Endothelial cell of umbilical vein (primary cell): ENCODE results near the gene BUB3. TPM values are rescaled to one million over a fixed set of nuclear protein-coding genes. Genes with fewer than 3 reads are reported as not detected.
"Not testable (repeated sequence)": the region's sequence is repeated elsewhere in the genome, so short reads cannot be mapped to it uniquely, and the experiment has no call there.

Source experiments
- BruUV-seq: library from RNA; stranded (reverse); fragments of 400-500 nt; replicated peaks from 2 replicates; lab custom pipeline; 2021; lab: Mats Ljungman, UMichigan
- CTCF ChIA-PET: fragments of 300-600, 350-600 bp; sonication (Branson Sonifier 250); formaldehyde crosslinking; loops from one replicate; lab custom pipeline; 2021; ENCODE audit warnings: antibody characterized with exemption, inconsistent platforms; lab: Charles Lee
- POLR2A ChIA-PET: fragments of 300-600, 350-600 bp; sonication (Branson Sonifier 250); formaldehyde crosslinking; loops from one replicate; lab custom pipeline; 2021; ENCODE audit warnings: antibody characterized with exemption, inconsistent platforms; lab: Charles Lee
- DNase-seq: peaks from one replicate; pipeline ENCODE4 v3.0.0-alpha.2; 2011; ENCODE audit warnings: low read depth, low spot score
- FAIRE-seq: peaks from 2 replicates; lab custom pipeline; 2011; peaks lifted over from hg19 to GRCh38; lab: Jason Lieb, UNC
- H2AFZ ChIP-seq: 2 replicates; pipeline ENCODE4 v1.6.0; 2012; ENCODE audit warnings: low read depth, low read length, control low read depth, inconsistent platforms
- H3K27ac ChIP-seq: 2 replicates; pipeline ENCODE4 v1.5.1; 2011; ENCODE audit warnings: low read depth, mild to moderate bottlenecking, control low read depth, low read length, moderate library complexity; ENCODE audit not compliant: insufficient read depth
- H3K27me3 ChIP-seq, 2 experiments: 2 replicates each; pipeline versions ENCODE4 v1.6.0 to v1.6.1; 2011; ENCODE audit warnings: low read length in 2 of 2, mixed read lengths in 1 of 2; ENCODE audit not compliant: control insufficient read depth in 2 of 2, insufficient read depth in 2 of 2
- H3K36me3 ChIP-seq, 2 experiments: 2 replicates in 1 of 2; 3 replicates in 1 of 2; pipeline ENCODE4 v1.5.1; 2011; ENCODE audit warnings: low read length in 2 of 2, mild to moderate bottlenecking in 1 of 2, moderate library complexity in 1 of 2; ENCODE audit not compliant: control insufficient read depth in 2 of 2, insufficient read depth in 2 of 2; ENCODE audit errors: extremely low read depth in 1 of 2
- H3K4me1 ChIP-seq: 3 replicates; pipeline ENCODE4 v1.5.1; 2011; ENCODE audit warnings: mild to moderate bottlenecking, low read length; ENCODE audit not compliant: control insufficient read depth, insufficient read depth; ENCODE audit errors: extremely low read depth
- H3K4me2 ChIP-seq: 2 replicates; pipeline ENCODE4 v1.6.1; 2011; ENCODE audit warnings: low read length, control low read depth, mixed read lengths; ENCODE audit not compliant: insufficient read depth
- H3K4me3 ChIP-seq, 3 experiments: fragments of 200-600 bp in 1 of 3; sonication (generic), shearing (Covaris generic) in 1 of 3; replicated peaks in 1 of 3; 2 replicates each; pipeline ENCODE4 v1.5.1; 2011 to 2016; ENCODE audit warnings: control low read depth in 3 of 3, low read length in 3 of 3, mild to moderate bottlenecking in 2 of 3, inconsistent platforms in 1 of 3, low read depth in 1 of 3, moderate library complexity in 1 of 3; ENCODE audit not compliant: insufficient read depth in 1 of 3
- H3K79me2 ChIP-seq: 2 replicates; pipeline ENCODE4 v1.6.0; 2012; ENCODE audit warnings: low read length, inconsistent platforms; ENCODE audit not compliant: control insufficient read depth, insufficient read depth
- H3K9ac ChIP-seq: replicated peaks from 2 replicates; pipeline ENCODE3; 2011; ENCODE audit warnings: low read length, control low read depth; ENCODE audit not compliant: insufficient read depth; ENCODE audit errors: extremely low read depth
- H3K9me1 ChIP-seq: replicated peaks from 3 replicates; pipeline ENCODE4 v1.6.0; 2011; ENCODE audit warnings: mild to moderate bottlenecking, low read length; ENCODE audit not compliant: control insufficient read depth, insufficient read depth; ENCODE audit errors: extremely low read depth
- H3K9me3 ChIP-seq: replicated peaks from 2 replicates; pipeline ENCODE4 v1.5.1; 2012; ENCODE audit warnings: low read length, inconsistent platforms; ENCODE audit not compliant: control insufficient read depth, insufficient read depth
- H4K20me1 ChIP-seq: replicated peaks from 2 replicates; pipeline ENCODE3; 2011; ENCODE audit warnings: mild to moderate bottlenecking, low read length; ENCODE audit not compliant: control insufficient read depth, insufficient read depth; ENCODE audit errors: extremely low read depth
- EZH2 ChIP-seq: IDR thresholded peaks from 2 replicates; pipeline ENCODE4 v1.6.1; 2012; ENCODE audit warnings: borderline replicate concordance, low read depth, mild to moderate bottlenecking, moderate library complexity, low read length, inconsistent platforms; ENCODE audit not compliant: severe bottlenecking
- FOS ChIP-seq: IDR thresholded peaks from 2 replicates; pipeline ENCODE4 v1.6.1; 2011; ENCODE audit warnings: mild to moderate bottlenecking, low read length, moderate library complexity, borderline replicate concordance; ENCODE audit not compliant: insufficient read depth
- GATA2 ChIP-seq: IDR thresholded peaks from 2 replicates; pipeline ENCODE4 v1.7.0; 2011; ENCODE audit warnings: low read depth, mild to moderate bottlenecking, moderate library complexity, mixed read lengths, low read length; ENCODE audit not compliant: insufficient read length, insufficient read depth
- MYC ChIP-seq: IDR thresholded peaks from one replicate; pipeline ENCODE4 v1.6.1; 2011; ENCODE audit warnings: mild to moderate bottlenecking, low read depth, low read length
- POLR2A ChIP-seq: IDR thresholded peaks from 2 replicates; pipeline ENCODE4 v1.6.1; 2012; ENCODE audit warnings: low read depth, mild to moderate bottlenecking, control low read depth, low read length
- POLR2AphosphoS5 ChIP-seq: IDR thresholded peaks from 2 replicates; pipeline ENCODE4 v1.6.1; 2012; ENCODE audit warnings: low read depth, mild to moderate bottlenecking, control low read depth, low read length, moderate library complexity; ENCODE audit not compliant: insufficient read depth
- dilution Hi-C: fragments of 300-500 bp; cut with MboI; formaldehyde crosslinking; loops from one replicate; pipeline ENCODE4 v1.15.0; 2019; ENCODE audit warnings: low sequenced_read_pairs; ENCODE audit not compliant: extremely low pct_ligation_motif_present
- intact Hi-C: fragments of 100-400 bp; cut with micrococcal nuclease; formaldehyde crosslinking; loops from one replicate; pipeline ENCODE4 v1.10.0; 2022
- polyA plus RNA-seq, 4 experiments: library from polyadenylated mRNA; depleted of rRNA in 3 of 4; stranded (reverse) in 3 of 4; unstranded in 1 of 4; fragments of >200 nt; gene quantifications; 2 replicates each; pipeline versions ENCODE4 v1.2.1 to v1.2.3, GENCODE V29; 2011 to 2012; ENCODE audit warnings: missing spikeins in 1 of 4
- total RNA-seq: library from RNA; stranded (reverse); gene quantifications from 2 replicates; pipeline ENCODE4 v1.2.3, GENCODE V29; 2021

BUB3 gene
- total and polyA plus RNA-seq, 2 donors (not counting 3 experiments of a cell fraction or from before 2014, with no cell fraction given): 156 to 193 TPM

- Histone ChIP-seq H3K4me3 (no peak overlapping the region), H3K4me1 (no peaks in the 10 kb centered on the region), H3K9me1 (no peaks in the 10 kb centered on the region), H3K36me3 (peaks cover 7 to 17% of the 10 kb centered on the region in 2 experiments), H3K27me3 (no peaks in the 10 kb centered on the region), H3K9ac (no peak overlapping the region), H4K20me1 (peaks cover under 1% of the 10 kb centered on the region), H3K79me2 (peaks cover 25% of the 10 kb centered on the region), H2AFZ (no peak overlapping the region), H3K27ac (no peak overlapping the region), H3K9me3 (no peaks in the 10 kb centered on the region), H3K4me2 (no peak overlapping the region)
- CTCF ChIA-PET: no interaction called here
- no peak for DNase-seq
- POLR2A ChIA-PET: no interaction called here
- FAIRE-seq: no peak
- intact Hi-C loops: no loop called here
- no TSS peak for BruUV-seq
- dilution Hi-C loops: no loop called here
- TF ChIP-seq POLR2A: no peak
- TF ChIP-seq FOS: no peak
- TF ChIP-seq MYC: no peak
- TF ChIP-seq EZH2: no peak
- no peak for TF ChIP-seq GATA2
- TF ChIP-seq POLR2AphosphoS5: no peak
Observed at GRCh38 chr10:123170961-123171360, 16.8 kb downstream of the BUB3 start.

GRCh38 chr10:123171616-123172015 is 17.4 kb downstream of the BUB3 start:
- H3K9me3 ChIP-seq, DNase-seq, dilution Hi-C loops, H3K27ac ChIP-seq, H3K4me3 ChIP-seq, H2AFZ ChIP-seq, H3K4me1 ChIP-seq, H3K27me3 ChIP-seq, BruUV-seq, POLR2A ChIA-PET, H3K4me2 ChIP-seq, FAIRE-seq, H3K9me1 ChIP-seq, intact Hi-C loops, H4K20me1 ChIP-seq, H3K9ac ChIP-seq, CTCF ChIA-PET: not testable (repeated sequence)
- Histone ChIP-seq H3K36me3 (peaks cover 6 to 19% of the 10 kb centered on the region in 2 experiments), H3K79me2 (peaks cover 20% of the 10 kb centered on the region)
